Breast epithelium (tissue), 4 donors: ENCODE measurements around the gene TBC1D8. TPM values are rescaled to one million over a fixed set of nuclear protein-coding genes. Genes with fewer than 3 reads are reported as not detected.

ENCODE experiments used
- DNase-seq, 2 donors: peaks; one replicate each; pipeline ENCODE4 v3.0.0-alpha.2; 2019; ENCODE audit warnings: low spot score in 2 of 2
- H3K27ac ChIP-seq, 2 donors: fragments of 200-600 bp; sonication (generic) in 1 of 2; one replicate each; pipeline ENCODE4 v1.5.1; 2016 to 2019; ENCODE audit warnings: mild to moderate bottlenecking in 1 of 2
- H3K27me3 ChIP-seq, 2 donors: fragments of 200-600 bp; sonication (generic) in 1 of 2; one replicate each; pipeline versions ENCODE4 v1.5.1 to v1.6.0; 2017 to 2019; ENCODE audit warnings: control low read depth in 1 of 2, mild to moderate bottlenecking in 1 of 2
- H3K36me3 ChIP-seq: fragments of 200-600 bp; one replicate; pipeline ENCODE4 v1.5.1; 2019
- H3K4me1 ChIP-seq, 2 donors: fragments of 200-600 bp; sonication (generic); one replicate each; pipeline ENCODE4 v1.5.1; 2016 to 2019; ENCODE audit warnings: control low read depth in 1 of 2
- H3K4me3 ChIP-seq, 3 donors: fragments of 200-600 bp; sonication (generic); 1 replicate in 2 of 3; 2 replicates in 1 of 3; pipeline ENCODE4 v1.5.1; 2016 to 2019; ENCODE audit warnings: mild to moderate bottlenecking in 3 of 3, moderate library complexity in 2 of 3
- H3K9me3 ChIP-seq, 2 donors: fragments of 200-600 bp; sonication (generic) in 1 of 2; one replicate each; pipeline ENCODE4 v1.5.1; 2016 to 2019; ENCODE audit warnings: control low read depth in 1 of 2
- CTCF ChIP-seq, 3 donors: fragments of 450-650 bp; IDR thresholded peaks; one replicate each; pipeline ENCODE4 v1.5.1; 2016 to 2017; ENCODE audit warnings: antibody characterized with exemption in 3 of 3, mild to moderate bottlenecking in 3 of 3, moderate library complexity in 3 of 3
- POLR2A ChIP-seq: fragments of 450-650 bp; IDR thresholded peaks from one replicate; pipeline ENCODE4 v1.6.1; 2016; ENCODE audit warnings: antibody characterized with exemption, mild to moderate bottlenecking, moderate library complexity
- POLR2AphosphoS5 ChIP-seq, 3 donors: sonication (generic); formaldehyde crosslinking; IDR thresholded peaks; one replicate each; pipeline ENCODE4 v1.6.1; 2017; ENCODE audit warnings: antibody characterized with exemption in 3 of 3
- intact Hi-C: fragments of 100-400 bp; cut with DNase I; formaldehyde crosslinking; loops from one replicate; pipeline ENCODE4 v1.15.1; 2023; ENCODE audit warnings: low total_unique reads
- total RNA-seq, 3 donors: library from RNA; depleted of rRNA; stranded (reverse); fragments of >200 nt; gene quantifications; one replicate each; pipeline ENCODE4 v1.1.0, GENCODE V29; 2016

The TBC1D8 gene
- total RNA-seq, 3 donors from 2014 or later, result 19.5 to 92.4 (median 89.7) TPM

GRCh38 chr2:101023327-101024107 is 127.7 kb downstream of the TBC1D8 start:
- TF ChIP-seq POLR2A, result no peak
- no peak for TF ChIP-seq CTCF (IDR thresholded peaks at IDR 0.05)
- no peak for TF ChIP-seq POLR2AphosphoS5 (IDR thresholded peaks at IDR 0.05)
- Histone ChIP-seq H3K4me1 (no peaks in the 10 kb centered on the region), H3K4me3 (no peak overlapping the region), H3K27me3 (no peaks in the 10 kb centered on the region), H3K9me3 (no peaks in the 10 kb centered on the region), H3K36me3 (no peaks in the 10 kb centered on the region), H3K27ac (no peak overlapping the region)
- no peak for DNase-seq
- intact Hi-C loops, result no loop called here

- no peak for DNase-seq
- H3K27ac ChIP-seq, result no peak overlapping the region
- intact Hi-C loops, result no loop called here
- H3K4me1 ChIP-seq, result no peaks in the 10 kb centered on the region
- no peaks in the 10 kb centered on the region for H3K36me3 ChIP-seq
- no peaks in the 10 kb centered on the region for H3K9me3 ChIP-seq
- no peaks in the 10 kb centered on the region for H3K27me3 ChIP-seq
- TF ChIP-seq CTCF (IDR thresholded peaks at IDR 0.05) (no peak), POLR2A (no peak), POLR2AphosphoS5 (IDR thresholded peaks at IDR 0.05) (no peak)
- no peak overlapping the region for H3K4me3 ChIP-seq
Observed at GRCh38 chr2:101022221-101022620, 129.0 kb downstream of the TBC1D8 start.

DNA sequence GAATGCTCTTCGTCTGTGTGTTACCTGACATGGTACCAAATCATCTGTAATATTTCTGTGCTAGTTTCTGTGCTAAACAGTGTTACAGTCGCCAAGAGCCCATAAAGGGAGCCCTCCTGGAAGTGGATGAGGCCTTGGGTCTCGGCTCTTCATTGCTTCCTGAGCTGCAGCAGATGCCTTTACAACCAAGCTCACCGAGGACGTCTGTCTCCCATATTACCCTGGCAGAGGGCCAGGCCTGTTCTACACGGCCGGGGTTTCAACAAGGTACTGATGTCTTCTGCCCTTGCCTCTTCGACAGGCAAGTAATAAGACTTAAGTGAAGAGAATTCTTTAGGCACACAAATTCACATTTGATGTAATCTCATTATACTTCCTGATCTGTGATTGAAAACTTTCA is 132.2 kb downstream of the TBC1D8 start:
- H3K4me3 ChIP-seq, result no peak overlapping the region
- no peak for DNase-seq
- H3K4me1 ChIP-seq, result no peaks in the 10 kb centered on the region
- TF ChIP-seq POLR2AphosphoS5 (IDR thresholded peaks at IDR 0.05) (no peak), POLR2A (no peak), CTCF (IDR thresholded peaks at IDR 0.05) (no peak)
- H3K27ac ChIP-seq, result no peak overlapping the region
- H3K27me3 ChIP-seq, result no peaks in the 10 kb centered on the region
- H3K9me3 ChIP-seq, result no peaks in the 10 kb centered on the region
- H3K36me3 ChIP-seq, result no peaks in the 10 kb centered on the region
- intact Hi-C loops, result no loop called here

DNA sequence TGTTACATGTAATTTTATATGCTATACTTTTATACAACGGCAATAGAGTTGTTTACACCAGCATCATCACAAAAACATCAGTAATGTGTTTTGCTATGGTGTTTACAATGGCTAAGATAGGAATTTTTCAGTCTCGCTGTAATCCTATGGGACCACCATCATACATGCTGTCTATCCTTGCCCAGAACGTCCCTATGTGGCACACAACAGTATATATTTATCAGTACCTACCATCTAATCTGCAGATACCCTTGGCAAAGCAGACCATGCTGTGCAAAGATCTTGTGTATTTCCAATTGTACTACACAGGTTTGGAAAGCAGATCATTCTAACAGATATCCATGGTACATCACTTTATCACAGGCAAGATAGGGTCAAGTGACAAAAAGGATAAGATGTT is 133.8 kb downstream of the TBC1D8 start:
- DNase-seq, result no peak
- Histone ChIP-seq H3K4me3 (no peak overlapping the region), H3K36me3 (no peaks in the 10 kb centered on the region), H3K9me3 (no peaks in the 10 kb centered on the region), H3K4me1 (no peaks in the 10 kb centered on the region), H3K27me3 (no peaks in the 10 kb centered on the region), H3K27ac (no peak overlapping the region)
- intact Hi-C loops, result no loop called here
- TF ChIP-seq POLR2A (no peak), POLR2AphosphoS5 (IDR thresholded peaks at IDR 0.05) (no peak), CTCF (IDR thresholded peaks at IDR 0.05) (no peak)

- TF ChIP-seq POLR2A (no peak), POLR2AphosphoS5 (IDR thresholded peaks at IDR 0.05) (no peak), CTCF (IDR thresholded peaks at IDR 0.05) (no peak)
- no peak overlapping the region for H3K27ac ChIP-seq
- intact Hi-C loops, result no loop called here
- H3K36me3 ChIP-seq, result no peaks in the 10 kb centered on the region
- no peaks in the 10 kb centered on the region for H3K4me1 ChIP-seq
- no peaks in the 10 kb centered on the region for H3K27me3 ChIP-seq
- H3K9me3 ChIP-seq, result no peaks in the 10 kb centered on the region
- DNase-seq, result no peak
- no peak overlapping the region for H3K4me3 ChIP-seq
Observed at GRCh38 chr2:101014264-101014857, 136.8 kb downstream of the TBC1D8 start.
